Endothelial cell of umbilical vein (primary cell): ENCODE measurements around the gene DIS3L2.

Source experiments
- POLR2AphosphoS5 ChIP-seq: IDR thresholded peaks from 2 replicates; pipeline ENCODE4 v1.6.1; 2012; ENCODE audit warnings: low read depth, mild to moderate bottlenecking, control low read depth, low read length, moderate library complexity; ENCODE audit not compliant: insufficient read depth
- TF ChIP-seq, protein P1 (sequence below), 2 donors: IDR thresholded peaks; 1 replicate in 1 of 2; 2 replicates in 1 of 2; pipeline ENCODE4 v1.5.1; 2011; ENCODE audit warnings: low read length in 2 of 2, mild to moderate bottlenecking in 2 of 2, moderate library complexity in 2 of 2, control low read depth in 1 of 2, inconsistent platforms in 1 of 2, low read depth in 1 of 2; ENCODE audit not compliant: insufficient read depth in 1 of 2; ENCODE audit errors: extremely low read depth in 1 of 2

DNA sequence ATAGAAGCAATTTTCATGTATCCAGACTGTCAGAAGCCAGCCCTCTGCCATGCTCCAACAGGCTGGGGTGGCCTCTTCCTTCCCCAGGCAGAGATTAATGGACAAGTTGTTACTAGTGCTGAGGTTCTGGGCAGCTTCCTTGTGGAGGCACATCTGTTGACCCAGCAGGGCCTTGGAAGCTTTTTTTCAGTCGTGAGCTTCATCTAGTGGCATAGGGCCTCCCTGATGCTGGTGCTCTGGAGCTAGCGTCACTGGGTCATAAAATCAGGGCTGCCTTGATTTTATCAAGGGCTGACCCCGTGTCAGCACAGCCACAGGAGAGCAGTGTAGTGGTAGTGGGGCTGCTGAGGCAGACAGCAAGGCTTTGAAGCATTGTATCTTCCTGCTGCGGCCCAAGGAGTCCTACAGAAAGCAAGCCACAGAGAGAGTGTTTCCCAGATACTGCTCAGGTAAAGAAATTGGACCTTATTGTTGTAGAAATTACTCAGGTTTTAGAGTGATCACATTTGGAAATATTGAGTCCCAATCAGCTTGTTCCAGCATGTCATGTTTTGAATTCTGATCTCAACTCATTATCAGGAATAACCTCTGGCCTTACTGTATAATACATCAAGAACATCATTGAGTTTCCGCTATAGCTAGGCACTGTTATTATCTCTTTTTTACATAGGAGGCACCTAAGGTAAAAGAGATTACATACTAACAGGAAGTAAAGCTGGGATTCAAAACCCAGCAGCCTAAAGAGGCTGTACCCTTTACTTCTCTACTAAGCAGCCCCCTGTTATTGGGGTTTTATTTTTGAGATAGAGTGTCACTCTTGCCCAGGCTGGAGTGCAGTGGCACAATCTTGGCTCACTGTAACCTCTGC, 324.7 kb downstream of the DIS3L2 start:
- TF ChIP-seq, protein P1, sequence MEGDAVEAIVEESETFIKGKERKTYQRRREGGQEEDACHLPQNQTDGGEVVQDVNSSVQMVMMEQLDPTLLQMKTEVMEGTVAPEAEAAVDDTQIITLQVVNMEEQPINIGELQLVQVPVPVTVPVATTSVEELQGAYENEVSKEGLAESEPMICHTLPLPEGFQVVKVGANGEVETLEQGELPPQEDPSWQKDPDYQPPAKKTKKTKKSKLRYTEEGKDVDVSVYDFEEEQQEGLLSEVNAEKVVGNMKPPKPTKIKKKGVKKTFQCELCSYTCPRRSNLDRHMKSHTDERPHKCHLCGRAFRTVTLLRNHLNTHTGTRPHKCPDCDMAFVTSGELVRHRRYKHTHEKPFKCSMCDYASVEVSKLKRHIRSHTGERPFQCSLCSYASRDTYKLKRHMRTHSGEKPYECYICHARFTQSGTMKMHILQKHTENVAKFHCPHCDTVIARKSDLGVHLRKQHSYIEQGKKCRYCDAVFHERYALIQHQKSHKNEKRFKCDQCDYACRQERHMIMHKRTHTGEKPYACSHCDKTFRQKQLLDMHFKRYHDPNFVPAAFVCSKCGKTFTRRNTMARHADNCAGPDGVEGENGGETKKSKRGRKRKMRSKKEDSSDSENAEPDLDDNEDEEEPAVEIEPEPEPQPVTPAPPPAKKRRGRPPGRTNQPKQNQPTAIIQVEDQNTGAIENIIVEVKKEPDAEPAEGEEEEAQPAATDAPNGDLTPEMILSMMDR (IDR thresholded peaks at IDR 0.05; ENCODE audit: extremely low read depth in 1 of 2, insufficient read depth in 1 of 2, low read depth in 1 of 2, low read length in 2 of 2): no peak
- no peak for TF ChIP-seq POLR2AphosphoS5
